H9 (cell line): ENCODE measurements around the gene USF3. TPM values are rescaled to one million over a fixed set of nuclear protein-coding genes. Genes with fewer than 3 reads are reported as not detected.

Experiments
- DNase-seq: peaks from one replicate; pipeline ENCODE4 v3.0.0-alpha.2; 2017
- H2AFZ ChIP-seq: one replicate; pipeline ENCODE4 v1.6.1; 2013; ENCODE audit warnings: mild to moderate bottlenecking, low read length, control low read depth, moderate library complexity
- H2AK5ac ChIP-seq: 2 replicates; pipeline ENCODE4 v1.6.1; 2013; ENCODE audit warnings: low read length, control low read depth, mixed read lengths; ENCODE audit not compliant: insufficient read length
- H2BK120ac ChIP-seq: one replicate; pipeline ENCODE4 v1.6.1; 2013; ENCODE audit warnings: low read depth, mild to moderate bottlenecking, low read length, control low read depth, inconsistent platforms; ENCODE audit not compliant: poor library complexity, severe bottlenecking
- H2BK12ac ChIP-seq: 2 replicates; pipeline ENCODE4 v1.6.1; 2013; ENCODE audit warnings: low read length, control low read depth, mixed read lengths, low read depth; ENCODE audit not compliant: insufficient read length
- H2BK15ac ChIP-seq: 2 replicates; pipeline ENCODE4 v1.6.1; 2013; ENCODE audit warnings: low read depth, low read length, control low read depth
- H2BK20ac ChIP-seq: one replicate; pipeline ENCODE4 v1.6.1; 2013; ENCODE audit warnings: low read depth, mild to moderate bottlenecking, low read length, control low read depth, inconsistent platforms; ENCODE audit not compliant: poor library complexity, severe bottlenecking
- H2BK5ac ChIP-seq: 2 replicates; pipeline ENCODE4 v1.6.1; 2013; ENCODE audit warnings: low read length, control low read depth, mixed read lengths; ENCODE audit not compliant: insufficient read length
- H3K14ac ChIP-seq: 2 replicates; pipeline ENCODE4 v1.6.1; 2013; ENCODE audit warnings: low read length, control low read depth; ENCODE audit not compliant: insufficient read depth
- H3K18ac ChIP-seq: 2 replicates; pipeline ENCODE4 v1.6.1; 2013; ENCODE audit warnings: low read depth, mild to moderate bottlenecking, mixed read lengths, low read length, control low read depth; ENCODE audit not compliant: insufficient read length
- H3K23ac ChIP-seq: 2 replicates; pipeline ENCODE4 v1.6.1; 2013; ENCODE audit warnings: low read length, control low read depth, mixed read lengths, low read depth; ENCODE audit not compliant: insufficient read length
- H3K23me2 ChIP-seq: 2 replicates; pipeline ENCODE4 v1.6.1; 2013; ENCODE audit warnings: low read depth, mild to moderate bottlenecking, mixed read lengths, low read length, control low read depth; ENCODE audit not compliant: insufficient read length, poor library complexity, severe bottlenecking
- H3K27ac ChIP-seq: 2 replicates; pipeline ENCODE4 v1.5.1; 2013; ENCODE audit warnings: low read length, control low read depth, mixed read lengths, low read depth; ENCODE audit not compliant: insufficient read length
- H3K27me3 ChIP-seq: 2 replicates; pipeline ENCODE4 v1.6.1; 2013; ENCODE audit warnings: low read length, control low read depth, inconsistent platforms; ENCODE audit not compliant: insufficient read depth
- H3K4ac ChIP-seq: 2 replicates; pipeline ENCODE4 v1.6.1; 2013; ENCODE audit warnings: low read depth, mild to moderate bottlenecking, control low read depth, inconsistent platforms, low read length, moderate library complexity
- H3K4me1 ChIP-seq: 2 replicates; pipeline ENCODE4 v1.6.1; 2013; ENCODE audit warnings: low read length, control low read depth, inconsistent platforms; ENCODE audit not compliant: insufficient read depth
- H3K4me2 ChIP-seq: 2 replicates; pipeline ENCODE4 v1.6.1; 2013; ENCODE audit warnings: low read length, control low read depth, mixed read lengths; ENCODE audit not compliant: insufficient read length, insufficient read depth
- H3K56ac ChIP-seq: 2 replicates; pipeline ENCODE4 v1.6.1; 2013; ENCODE audit warnings: low read depth, mild to moderate bottlenecking, mixed read lengths, low read length, control low read depth; ENCODE audit not compliant: insufficient read length
- H3K79me1 ChIP-seq: 2 replicates; pipeline ENCODE4 v1.6.1; 2013; ENCODE audit warnings: low read depth, mild to moderate bottlenecking, moderate library complexity, low read length, control low read depth, inconsistent platforms; ENCODE audit not compliant: insufficient read depth, poor library complexity, severe bottlenecking
- H3K79me2 ChIP-seq: 2 replicates; pipeline ENCODE4 v1.6.1; 2013; ENCODE audit warnings: low read length, control low read depth, inconsistent platforms; ENCODE audit not compliant: insufficient read depth
- H3K9ac ChIP-seq: 2 replicates; pipeline ENCODE4 v1.6.1; 2013; ENCODE audit warnings: low read length, control low read depth, mixed read lengths; ENCODE audit not compliant: insufficient read length; ENCODE audit errors: extremely low read depth
- H3K9me3 ChIP-seq: one replicate; pipeline ENCODE4 v1.6.1; 2013; ENCODE audit warnings: low read depth, low read length, inconsistent platforms; ENCODE audit not compliant: control insufficient read depth
- H3T11ph ChIP-seq: one replicate; pipeline ENCODE4 v1.6.1; 2013; ENCODE audit warnings: mild to moderate bottlenecking, low read length, control low read depth, inconsistent platforms
- H4K20me1 ChIP-seq: one replicate; pipeline ENCODE4 v1.6.1; 2013; ENCODE audit not compliant: control insufficient read depth, insufficient read length, insufficient read depth
- H4K5ac ChIP-seq: 2 replicates; pipeline ENCODE4 v1.6.1; 2013; ENCODE audit warnings: low read depth, mild to moderate bottlenecking, mixed read lengths, low read length, control low read depth; ENCODE audit not compliant: insufficient read length
- H4K8ac ChIP-seq: replicated peaks from 2 replicates; pipeline ENCODE4 v1.6.1; 2013; ENCODE audit warnings: low read length, control low read depth, mixed read lengths, low read depth; ENCODE audit not compliant: insufficient read length
- H4K91ac ChIP-seq: 2 replicates; pipeline ENCODE4 v1.6.1; 2013; ENCODE audit warnings: low read depth, mild to moderate bottlenecking, moderate library complexity, mixed read lengths, low read length, control low read depth; ENCODE audit not compliant: insufficient read length
- H3K27ac Mint-ChIP-seq, 3 experiments: 2 replicates in 2 of 3; 3 replicates in 1 of 3; pipeline ENCODE4 v1.8.0; 2020 to 2021; ENCODE audit warnings: mixed read lengths in 3 of 3, mild to moderate bottlenecking in 1 of 3, moderate library complexity in 1 of 3
- H3K27me3 Mint-ChIP-seq: 2 replicates; pipeline ENCODE4 v1.8.0; 2021; ENCODE audit warnings: low read depth, mild to moderate bottlenecking, moderate library complexity, mixed read lengths
- H3K36me3 Mint-ChIP-seq, 3 experiments: 2 replicates in 2 of 3; 3 replicates in 1 of 3; pipeline ENCODE4 v1.8.0; 2020 to 2021; ENCODE audit warnings: low read depth in 3 of 3, mixed read lengths in 3 of 3; ENCODE audit not compliant: insufficient read depth in 1 of 3
- H3K4me1 Mint-ChIP-seq, 2 experiments: 2 replicates each; pipeline ENCODE4 v1.8.0; 2020; ENCODE audit warnings: mixed read lengths in 2 of 2
- H3K4me3 Mint-ChIP-seq, 2 experiments: 2 replicates in 1 of 2; 3 replicates in 1 of 2; pipeline ENCODE4 v1.8.0; 2020 to 2021; ENCODE audit warnings: mild to moderate bottlenecking in 2 of 2, mixed read lengths in 2 of 2, moderate library complexity in 1 of 2
- H3K9me3 Mint-ChIP-seq, 2 experiments: 2 replicates in 1 of 2; 3 replicates in 1 of 2; pipeline ENCODE4 v1.8.0; 2020; ENCODE audit warnings: mild to moderate bottlenecking in 2 of 2, mixed read lengths in 2 of 2, moderate library complexity in 1 of 2
- CTCF ChIP-seq: fragments of 200-600 bp; sonication (generic); conservative IDR thresholded peaks from 3 replicates; pipeline ENCODE4 v1.8.0; 2021; ENCODE audit warnings: antibody characterized with exemption, mild to moderate bottlenecking
- WGBS: extraction: QIAGEN DNeasy Blood & Tissue Kit; methylation state at CpG from one replicate; pipeline ENCODE4 v1.1.7; 2013; ENCODE audit warnings: missing lambda C conversion rate, low lambda C conversion rate, mixed read lengths; ENCODE audit not compliant: insufficient read length; ENCODE audit errors: extremely low coverage; 5-methylcytosine and 5-hydroxymethylcytosine counted together
- total RNA-seq: library from RNA; stranded (reverse); gene quantifications from 2 replicates; pipeline ENCODE4 v1.2.1, GENCODE V29; 2021

USF3 gene
- total RNA-seq, 1 experiment from 2014 or later, result 13.8 TPM

GRCh38 chr3:113697500-113698090, 1.2 kb upstream of the USF3 start:
- Mint-ChIP-seq H3K4me1 (peaks cover 12% of the 10 kb centered on the region in 2 experiments), H3K27ac (no peak overlapping the region), H3K27me3 (no peaks in the 10 kb centered on the region), H3K36me3 (peaks cover 0 to 1% (median 0%) of the 10 kb centered on the region in 3 experiments; a peak in 2 of 7 replicates), H3K9me3 (no peaks in the 10 kb centered on the region; a peak in 1 of 5 replicates), H3K4me3 (no peak overlapping the region)
- Histone ChIP-seq H2BK12ac (no peak overlapping the region), H2BK15ac (no peak overlapping the region), H4K8ac (no peak overlapping the region), H2BK120ac (no peak overlapping the region), H3K27ac (no peak overlapping the region), H3K4me1 (no peaks in the 10 kb centered on the region), H3K4ac (no peak overlapping the region), H2AK5ac (no peak overlapping the region), H3K23me2 (peaks cover 6% of the 10 kb centered on the region), H3K23ac (no peak overlapping the region), H3K9me3 (no peaks in the 10 kb centered on the region), H3K79me1 (no peaks in the 10 kb centered on the region), H2AFZ (no peak overlapping the region), H2BK20ac (no peak overlapping the region), H3K79me2 (no peaks in the 10 kb centered on the region; the same call in 1 of the 2 replicates), H2BK5ac (no peak overlapping the region), H3K9ac (peak overlapping the region; percentile 81), H4K20me1 (no peaks in the 10 kb centered on the region), H3K27me3 (no peaks in the 10 kb centered on the region), H4K91ac (no peak overlapping the region), H4K5ac (no peak overlapping the region), H3K14ac (no peak overlapping the region), H3K56ac (no peak overlapping the region), H3K4me2 (peak overlapping the region; percentile 83), H3K18ac (no peak overlapping the region), H3T11ph (no peak overlapping the region)
- no CpG with 5 or more reads among the region's 10 CpGs for WGBS
- DNase-seq, result no peak
- TF ChIP-seq CTCF, result no peak
